Bronchial epithelial cell (primary cell): ENCODE measurements around the gene PER3. TPM values are rescaled to one million over a fixed set of nuclear protein-coding genes. Genes with fewer than 3 reads are reported as not detected.
A peak's percentile ranks its signal among the peaks of the same experiment; 100 is the strongest.

Source experiments
- DNase-seq: peaks from one replicate; pipeline ENCODE4 v3.0.0-alpha.2; 2010; ENCODE audit warnings: low read depth
- FAIRE-seq: peaks from 2 replicates; lab custom pipeline; 2011; peaks lifted over from hg19 to GRCh38; lab: Jason Lieb, UNC
- H3K27me3 ChIP-seq: 2 replicates; pipeline ENCODE4 v1.5.1; 2011; ENCODE audit warnings: low read length; ENCODE audit not compliant: control insufficient read depth, insufficient read depth
- H3K36me3 ChIP-seq: 2 replicates; pipeline ENCODE4 v1.5.1; 2011; ENCODE audit warnings: low read length; ENCODE audit not compliant: control insufficient read depth, insufficient read depth
- H3K4me3 ChIP-seq: 2 replicates; pipeline ENCODE4 v1.5.1; 2011; ENCODE audit warnings: mild to moderate bottlenecking, low read depth, low read length, control low read depth
- CTCF ChIP-seq: IDR thresholded peaks from 2 replicates; pipeline ENCODE4 v1.5.1; 2011; ENCODE audit warnings: mild to moderate bottlenecking, moderate library complexity, low read length, control low read depth, inconsistent platforms; ENCODE audit not compliant: insufficient read depth, severe bottlenecking
- total RNA-seq: library from RNA; depleted of rRNA; stranded (reverse); fragments of >200 nt; gene quantifications from 2 replicates; pipeline ENCODE4 v1.2.1, GENCODE V29; 2014

The PER3 gene
- total RNA-seq, 1 donor from 2014 or later, result 4.5 TPM

GRCh38 chr1:7846656-7847055, 62.6 kb downstream of the PER3 start:
- Histone ChIP-seq H3K27me3 (no peaks in the 10 kb centered on the region), H3K4me3 (no peak overlapping the region), H3K36me3 (no peaks in the 10 kb centered on the region)
- DNase-seq, result no peak
- TF ChIP-seq CTCF, result no peak
- no peak for FAIRE-seq

GRCh38 chr1:7847599-7847998, 63.5 kb downstream of the PER3 start:
- peak; percentile 8 for DNase-seq
- TF ChIP-seq CTCF, result no peak
- FAIRE-seq, result no peak
- H3K27me3 ChIP-seq, result no peaks in the 10 kb centered on the region
- H3K4me3 ChIP-seq, result no peak overlapping the region
- H3K36me3 ChIP-seq, result no peaks in the 10 kb centered on the region

GRCh38 chr1:7850786-7851185, 66.7 kb downstream of the PER3 start:
- FAIRE-seq, result no peak
- no peaks in the 10 kb centered on the region for H3K36me3 ChIP-seq

GRCh38 chr1:7852804-7853683, 69.0 kb downstream of the PER3 start, which contains the start of gene UTS2:
UTS2 (minus strand) TSS chr1:7853065; CDS start chr1:7853003, 62 bp downstream.
- no peaks in the 10 kb centered on the region for H3K27me3 ChIP-seq
- H3K36me3 ChIP-seq, result no peaks in the 10 kb centered on the region
- TF ChIP-seq CTCF, result no peak
- H3K4me3 ChIP-seq, result no peak within 1 kb of the TSS
- DNase-seq (no peak), FAIRE-seq (no peak)

More at GRCh38 chr1:7850786-7851185, 66.7 kb downstream of the PER3 start:
- Histone ChIP-seq H3K27me3 (no peaks in the 10 kb centered on the region), H3K4me3 (no peak overlapping the region)
- DNase-seq, result no peak
- no peak for TF ChIP-seq CTCF

- Histone ChIP-seq H3K27me3 (no peaks in the 10 kb centered on the region), H3K4me3 (no peak overlapping the region), H3K36me3 (no peaks in the 10 kb centered on the region)
- no peak for FAIRE-seq
- DNase-seq, result no peak
- no peak for TF ChIP-seq CTCF
These were observed 69.6 kb downstream of the PER3 start for GRCh38 chr1:7853684-7854026.
